Pancreas (tissue), 10 donors: ENCODE data around the gene TFE3. TPM values are rescaled to one million over a fixed set of nuclear protein-coding genes. Genes with fewer than 3 reads are reported as not detected.

Experiments
- ATAC-seq, 4 donors: fragments of 200-7000 bp; cut with Tn5 transposase; one replicate each; pipeline versions ENCODE4 v1.8.0 to v1.9.1; 2020; ENCODE audit warnings: mild to moderate bottlenecking in 4 of 4, moderate library complexity in 4 of 4
- DNase-seq, 6 donors: peaks; one replicate each; pipeline ENCODE4 v3.0.0-alpha.2; 2020
- FAIRE-seq: peaks from 2 replicates; lab custom pipeline; 2012; peaks lifted over from hg19 to GRCh38; lab: Jason Lieb, UNC
- H3K27ac ChIP-seq, 4 donors: fragments of 200-600 bp; sonication (generic); 1 replicate in 3 of 4; 2 replicates in 1 of 4; pipeline versions ENCODE4 v1.5.0 to v1.8.0; 2020
- H3K27me3 ChIP-seq, 4 donors: fragments of 200-600 bp; one replicate each; pipeline ENCODE4 v1.8.0; 2021
- H3K36me3 ChIP-seq, 3 donors: fragments of 200-600 bp; sonication (generic) in 1 of 3; one replicate each; pipeline versions ENCODE4 v1.5.0 to v1.8.0; 2020 to 2021
- H3K4me1 ChIP-seq, 3 donors: fragments of 200-600 bp; one replicate each; pipeline ENCODE4 v1.8.0; 2021
- H3K4me3 ChIP-seq, 4 donors: fragments of 200-600 bp; sonication (generic) in 2 of 4; one replicate each; pipeline versions ENCODE4 v1.5.0 to v1.8.0; 2020 to 2021
- H3K9me3 ChIP-seq, 4 donors: fragments of 200-600 bp; one replicate each; pipeline ENCODE4 v1.8.0; 2021
- WGBS, 2 donors: extraction: QIAGEN DNeasy Blood & Tissue Kit; methylation state at CpG; one replicate each; pipeline ENCODE4 v1.1.7; 2013; 5-methylcytosine and 5-hydroxymethylcytosine counted together
- intact Hi-C, 3 donors: fragments of 100-400 bp; cut with DNase I; formaldehyde crosslinking; loops; one replicate each; pipeline versions ENCODE4 v1.11.1 to v1.14.2; 2022
- polyA plus RNA-seq, 2 donors: library from polyadenylated mRNA; stranded (reverse); fragments of 200-250 nt; gene quantifications; one replicate each; pipeline ENCODE4 v1.2.3, GENCODE V29; 2013
- total RNA-seq, 6 donors: library from RNA; stranded (reverse); fragmentation: NEBNext Ultra II Directional in 4 of 6; extraction: Animal tissue kit (Norgen Biotek cat#: 25700) in 4 of 6; gene quantifications; one replicate each; pipeline versions ENCODE4 v1.2.1 to v1.2.4, GENCODE V29; 2021 to 2023
- TF ChIP-seq, protein P1 (sequence below), 4 donors: fragments of 200-600 bp; sonication (generic) in 3 of 4; IDR thresholded peaks; one replicate each; pipeline versions ENCODE4 v1.5.0 to v1.8.0; 2021; ENCODE audit warnings: antibody characterized with exemption in 4 of 4
- donor health status: healthy with polysubstance abuse.
- donor health status: DM: no; HTN: no; CAD: no; lungs with moderate emphysema.
- donor health status: DM: no; HTN: no; CAD: no.
- donor health status: control.
- donor health status: control.
- donor health status: Bipolar disorder and iron deficiency.
- donor health status: DM: yes; HTN: yes; CAD: no.
- donor health status: DM: no; HTN: no; CAD: no.
- donor health status: DM: no; HTN: no; CAD: no.
- donor health status: DM: yes; HTN: yes; CAD: no.

Gene TFE3
- total and polyA plus RNA-seq, 8 donors = 8.5 to 20.6 (median 13.6) TPM

DNA sequence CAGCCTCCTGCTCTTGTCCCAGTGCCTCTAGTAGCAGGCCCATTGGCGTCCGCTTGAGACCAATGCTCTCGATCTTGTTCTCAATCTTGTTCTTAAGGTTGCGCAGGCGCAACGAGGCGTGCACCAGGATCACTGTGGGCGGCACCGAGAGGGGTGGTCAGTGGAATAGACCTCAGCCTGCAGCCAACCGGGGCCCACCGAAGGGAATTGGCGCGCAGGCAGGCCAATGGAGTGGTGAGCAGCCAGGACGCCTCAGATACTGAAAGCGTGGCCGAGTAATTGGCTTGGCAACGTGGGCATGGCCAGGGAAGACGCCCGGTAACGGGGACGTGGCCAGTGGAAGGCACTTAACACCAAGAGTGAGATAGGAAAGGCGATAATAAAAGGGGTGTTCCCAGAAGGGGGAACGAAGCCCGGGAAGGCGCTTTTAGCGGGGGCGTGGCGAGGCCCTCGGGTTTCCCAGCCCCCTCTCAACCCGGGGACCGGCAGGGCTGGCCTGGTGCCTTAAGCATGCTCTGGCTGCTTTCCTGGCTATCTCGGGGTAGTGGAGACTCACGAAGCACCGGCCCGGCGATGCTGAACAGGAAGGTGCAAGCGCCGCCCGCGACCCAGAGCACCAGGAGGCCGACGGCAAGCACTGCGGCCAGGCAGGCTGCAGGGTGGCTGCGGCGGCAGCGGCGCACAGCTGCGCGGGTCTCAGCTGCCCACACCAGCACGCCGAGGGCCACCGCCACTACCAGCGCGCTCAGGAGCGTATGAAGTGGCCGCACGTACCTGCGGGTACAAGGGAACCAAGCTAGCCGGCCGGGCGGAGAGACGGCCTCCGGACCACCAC is 28.9 kb upstream of the TFE3 start:
- ATAC-seq (peak; percentile 29 to 66 (median 46)), DNase-seq (peak in 3 of 6 donors; percentile 53 to 65 (median 61)), FAIRE-seq (no peak)
- WGBS, 2 donors = 35 to 57% methylated on average over 63 of the region's 63 CpGs
- intact Hi-C loops = no loop called here
- H3K9me3 ChIP-seq = no peaks in the 10 kb centered on the region
- H3K4me1 ChIP-seq = no peaks in the 10 kb centered on the region
- no peaks in the 10 kb centered on the region for H3K27me3 ChIP-seq
- H3K36me3 ChIP-seq = no peaks in the 10 kb centered on the region
- TF ChIP-seq, protein P1, sequence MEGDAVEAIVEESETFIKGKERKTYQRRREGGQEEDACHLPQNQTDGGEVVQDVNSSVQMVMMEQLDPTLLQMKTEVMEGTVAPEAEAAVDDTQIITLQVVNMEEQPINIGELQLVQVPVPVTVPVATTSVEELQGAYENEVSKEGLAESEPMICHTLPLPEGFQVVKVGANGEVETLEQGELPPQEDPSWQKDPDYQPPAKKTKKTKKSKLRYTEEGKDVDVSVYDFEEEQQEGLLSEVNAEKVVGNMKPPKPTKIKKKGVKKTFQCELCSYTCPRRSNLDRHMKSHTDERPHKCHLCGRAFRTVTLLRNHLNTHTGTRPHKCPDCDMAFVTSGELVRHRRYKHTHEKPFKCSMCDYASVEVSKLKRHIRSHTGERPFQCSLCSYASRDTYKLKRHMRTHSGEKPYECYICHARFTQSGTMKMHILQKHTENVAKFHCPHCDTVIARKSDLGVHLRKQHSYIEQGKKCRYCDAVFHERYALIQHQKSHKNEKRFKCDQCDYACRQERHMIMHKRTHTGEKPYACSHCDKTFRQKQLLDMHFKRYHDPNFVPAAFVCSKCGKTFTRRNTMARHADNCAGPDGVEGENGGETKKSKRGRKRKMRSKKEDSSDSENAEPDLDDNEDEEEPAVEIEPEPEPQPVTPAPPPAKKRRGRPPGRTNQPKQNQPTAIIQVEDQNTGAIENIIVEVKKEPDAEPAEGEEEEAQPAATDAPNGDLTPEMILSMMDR (IDR thresholded peaks at IDR 0.05) = no peak
- H3K27ac ChIP-seq = no peak overlapping the region
- no peak overlapping the region for H3K4me3 ChIP-seq

DNA sequence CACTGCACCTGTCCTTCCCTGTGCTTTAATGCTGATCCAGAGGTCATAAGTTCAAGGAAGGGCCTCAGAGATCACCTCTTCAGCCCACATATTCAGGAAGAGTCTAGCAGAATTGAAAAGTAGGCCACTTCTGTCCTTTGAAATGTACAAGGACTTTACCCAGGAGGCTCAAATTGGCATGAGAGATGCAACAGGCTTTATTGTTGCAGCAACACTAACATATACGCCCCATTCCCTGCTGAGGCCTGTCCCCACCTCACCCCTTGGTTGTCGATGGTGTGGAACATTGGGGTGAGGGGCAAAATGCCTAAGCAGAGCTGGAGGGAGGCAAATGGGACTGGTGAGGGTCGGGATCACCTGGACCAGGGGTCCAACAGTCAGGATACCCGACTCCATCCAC is 27.8 kb upstream of the TFE3 start:
- intact Hi-C loops = no loop called here
- no peak for FAIRE-seq

GRCh38 chrX:49069038-49069437 is 25.9 kb upstream of the TFE3 start:
- Histone ChIP-seq H3K4me1 (no peaks in the 10 kb centered on the region), H3K36me3 (no peaks in the 10 kb centered on the region), H3K9me3 (no peaks in the 10 kb centered on the region), H3K27ac (no peak overlapping the region), H3K4me3 (no peak overlapping the region), H3K27me3 (no peaks in the 10 kb centered on the region)
- FAIRE-seq = no peak
- ATAC-seq = no peak
- intact Hi-C loops = no loop called here
- TF ChIP-seq, protein P1 (IDR thresholded peaks at IDR 0.05) = no peak
- DNase-seq = no peak
- WGBS, 2 donors = 90% methylated on average over 11 of the region's 11 CpGs

More for the DNA sequence above, 27.8 kb upstream of the TFE3 start:
- H3K9me3 ChIP-seq = no peaks in the 10 kb centered on the region
- no peaks in the 10 kb centered on the region for H3K36me3 ChIP-seq
- no peaks in the 10 kb centered on the region for H3K4me1 ChIP-seq
- no peaks in the 10 kb centered on the region for H3K27me3 ChIP-seq
- H3K4me3 ChIP-seq = no peak overlapping the region
- WGBS, 2 donors = 75 to 86% methylated on average over 4 of the region's 4 CpGs
- TF ChIP-seq, protein P1 (IDR thresholded peaks at IDR 0.05) = no peak
- H3K27ac ChIP-seq = no peak overlapping the region
- DNase-seq (no peak), ATAC-seq (no peak)

GRCh38 chrX:49067285-49068120 is 24.3 kb upstream of the TFE3 start:
- Histone ChIP-seq H3K4me3 (no peak overlapping the region), H3K27ac (no peak overlapping the region), H3K4me1 (no peaks in the 10 kb centered on the region), H3K36me3 (no peaks in the 10 kb centered on the region), H3K9me3 (no peaks in the 10 kb centered on the region), H3K27me3 (no peaks in the 10 kb centered on the region)
- no peak for ATAC-seq
- 83 to 94% methylated on average over 36 to 38 of the region's 41 CpGs for WGBS, 2 donors
- no peak for DNase-seq
- TF ChIP-seq, protein P1 (IDR thresholded peaks at IDR 0.05) = no peak
- intact Hi-C loops = no loop called here
- no peak for FAIRE-seq
